Measurements from ENCODE around the gene WNT7A.

WNT7A gene

GRCh38 chr3:13891017-13891392 is 11.1 kb upstream of the WNT7A start:
- no peak overlapping the region for H3K4me3 ChIP-seq (replicated peaks; ENCODE audit: low read depth, low read length)
- DNase-seq (ENCODE audit: low read depth): no peak
- TF ChIP-seq, protein P1, sequence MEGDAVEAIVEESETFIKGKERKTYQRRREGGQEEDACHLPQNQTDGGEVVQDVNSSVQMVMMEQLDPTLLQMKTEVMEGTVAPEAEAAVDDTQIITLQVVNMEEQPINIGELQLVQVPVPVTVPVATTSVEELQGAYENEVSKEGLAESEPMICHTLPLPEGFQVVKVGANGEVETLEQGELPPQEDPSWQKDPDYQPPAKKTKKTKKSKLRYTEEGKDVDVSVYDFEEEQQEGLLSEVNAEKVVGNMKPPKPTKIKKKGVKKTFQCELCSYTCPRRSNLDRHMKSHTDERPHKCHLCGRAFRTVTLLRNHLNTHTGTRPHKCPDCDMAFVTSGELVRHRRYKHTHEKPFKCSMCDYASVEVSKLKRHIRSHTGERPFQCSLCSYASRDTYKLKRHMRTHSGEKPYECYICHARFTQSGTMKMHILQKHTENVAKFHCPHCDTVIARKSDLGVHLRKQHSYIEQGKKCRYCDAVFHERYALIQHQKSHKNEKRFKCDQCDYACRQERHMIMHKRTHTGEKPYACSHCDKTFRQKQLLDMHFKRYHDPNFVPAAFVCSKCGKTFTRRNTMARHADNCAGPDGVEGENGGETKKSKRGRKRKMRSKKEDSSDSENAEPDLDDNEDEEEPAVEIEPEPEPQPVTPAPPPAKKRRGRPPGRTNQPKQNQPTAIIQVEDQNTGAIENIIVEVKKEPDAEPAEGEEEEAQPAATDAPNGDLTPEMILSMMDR (IDR thresholded peaks at IDR 0.05; ENCODE audit: low read length, missing control alignments): no peak

GRCh38 chr3:13890377-13891016 is 10.6 kb upstream of the WNT7A start:
- TF ChIP-seq, protein P1 (IDR thresholded peaks at IDR 0.05; ENCODE audit: low read length, missing control alignments): no peak
- H3K4me3 ChIP-seq (replicated peaks; ENCODE audit: low read depth, low read length): no peak overlapping the region
- DNase-seq (ENCODE audit: low read depth): no peak

- DNase-seq (ENCODE audit: low read depth): no peak
- no peak overlapping the region for H3K4me3 ChIP-seq (replicated peaks; ENCODE audit: low read depth, low read length)
- TF ChIP-seq, protein P1 (IDR thresholded peaks at IDR 0.05; ENCODE audit: low read length, missing control alignments): no peak
Observed at GRCh38 chr3:13888576-13888975, 8.7 kb upstream of the WNT7A start.

DNA sequence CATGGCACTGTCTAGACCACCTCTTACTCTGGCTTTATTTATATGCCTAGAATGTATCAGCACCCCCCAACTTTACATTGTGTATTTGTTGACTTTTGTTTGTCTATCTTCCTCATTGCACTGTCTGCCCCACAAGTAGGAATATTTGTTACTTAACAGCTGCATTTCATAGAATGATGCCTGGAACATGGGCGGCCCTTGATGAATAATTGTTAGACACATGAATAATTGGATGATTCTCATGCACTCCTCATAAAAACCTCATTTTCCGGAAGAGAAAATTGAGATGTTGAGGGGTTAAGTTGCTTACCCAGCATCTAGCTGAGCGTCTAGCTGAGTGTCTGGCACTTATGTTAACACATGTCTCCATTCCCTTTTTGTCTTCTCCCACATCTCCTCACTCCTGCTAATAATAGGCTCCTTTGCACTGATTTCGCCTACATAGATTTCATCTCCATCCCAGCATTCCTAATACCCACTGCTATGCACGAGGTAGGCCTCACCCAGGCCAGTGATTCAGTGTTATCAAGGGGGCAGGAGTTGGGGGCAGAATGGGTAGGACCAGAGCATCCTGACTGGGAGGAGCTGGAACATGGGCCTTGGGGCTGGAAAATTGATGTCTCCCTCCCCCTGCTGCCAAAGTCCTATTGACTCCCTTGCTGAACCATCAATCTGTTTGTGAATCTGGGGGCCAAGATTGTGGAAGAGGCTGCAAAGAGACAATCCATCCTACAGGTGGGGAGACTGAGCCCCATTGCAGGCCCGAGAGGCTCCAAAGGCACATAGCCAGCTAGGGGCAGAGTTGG is 7.8 kb upstream of the WNT7A start:
- TF ChIP-seq, protein P1 (IDR thresholded peaks at IDR 0.05; ENCODE audit: low read length, missing control alignments): no peak
- DNase-seq (ENCODE audit: low read depth): no peak
- H3K4me3 ChIP-seq (replicated peaks; ENCODE audit: low read depth, low read length): no peak overlapping the region

DNA sequence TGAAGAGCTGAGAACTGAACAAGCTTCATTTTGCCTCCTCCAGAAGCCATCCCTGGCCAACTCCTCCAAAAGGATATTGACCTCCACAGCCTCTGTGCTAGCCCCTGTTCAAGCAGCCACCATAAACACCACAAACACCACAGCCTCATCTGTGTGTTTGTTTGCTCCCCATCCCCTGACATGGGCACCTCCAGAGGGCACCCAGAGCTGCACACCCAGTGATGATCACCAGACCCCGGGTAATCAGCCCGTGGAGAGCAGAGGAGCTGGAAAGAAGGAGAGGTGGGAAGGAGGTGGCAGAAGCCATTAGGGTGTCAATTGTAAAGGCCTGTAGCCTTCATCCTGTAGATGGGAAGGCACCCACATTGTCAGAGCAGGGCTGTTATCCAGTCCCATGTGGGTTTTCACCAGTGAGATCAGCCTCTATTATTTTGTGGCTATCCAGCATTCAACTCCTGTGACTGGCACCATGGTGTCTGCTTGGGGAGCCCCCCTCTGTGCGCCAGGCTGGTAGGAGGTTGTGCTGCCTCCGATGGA is 6.8 kb upstream of the WNT7A start:
- TF ChIP-seq, protein P1 (IDR thresholded peaks at IDR 0.05; ENCODE audit: low read length, missing control alignments): no peak
- no peak for DNase-seq (ENCODE audit: low read depth)
- H3K4me3 ChIP-seq (replicated peaks; ENCODE audit: low read depth, low read length): no peak overlapping the region

DNA sequence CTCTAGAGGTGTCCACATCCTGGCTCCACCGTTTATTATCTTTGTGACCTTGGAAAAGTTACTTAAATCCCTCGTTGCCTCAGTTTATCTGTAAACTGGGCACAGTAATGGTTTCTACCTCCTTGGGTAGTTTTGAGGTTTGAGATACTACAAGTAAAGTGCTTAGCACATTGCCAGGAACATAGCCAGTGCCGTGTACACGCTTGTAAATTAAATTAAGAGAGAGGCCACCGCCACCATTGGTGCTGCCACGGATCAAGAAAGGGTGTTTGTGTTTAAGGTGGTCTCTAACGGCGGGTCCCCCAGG is 5.8 kb upstream of the WNT7A start:
- H3K4me3 ChIP-seq (replicated peaks; ENCODE audit: low read depth, low read length): no peak overlapping the region
- TF ChIP-seq, protein P1 (IDR thresholded peaks at IDR 0.05; ENCODE audit: low read length, missing control alignments): no peak
- no peak for DNase-seq (ENCODE audit: low read depth)
